ENCODE results near the gene NAP1L5. TPM values are rescaled to one million over a fixed set of nuclear protein-coding genes. Genes with fewer than 3 reads are reported as not detected.

NAP1L5 gene
- total and polyA plus RNA-seq, 2 donors (not counting 1 experiment from before 2014, with no cell fraction given): 8.9 to 14.1 TPM

DNA sequence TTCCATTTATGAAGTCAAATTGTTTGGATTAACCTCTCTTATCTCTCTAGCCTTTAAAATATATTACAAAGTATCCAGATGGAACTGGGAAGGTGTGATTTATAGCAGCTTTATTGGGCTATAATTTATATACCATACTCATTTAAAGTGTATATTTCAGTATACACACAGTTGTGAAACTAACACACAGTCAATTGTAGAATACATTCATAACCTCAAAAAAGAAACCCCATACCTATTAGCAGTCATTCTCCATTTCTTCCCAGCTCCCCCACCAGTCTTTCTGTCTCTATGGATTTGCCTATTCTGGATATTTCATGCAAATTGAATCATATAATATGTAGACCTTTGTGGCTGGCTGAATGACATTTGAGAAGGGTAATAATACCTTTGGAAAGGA lies 7.6 kb upstream of the NAP1L5 start:
- Histone ChIP-seq H2AFZ (ENCODE audit: low read length) (no peak overlapping the region), H3K4me1 (ENCODE audit: control insufficient read depth, extremely low read depth, insufficient read depth, low read length) (peaks cover 10% of the 10 kb centered on the region), H3K4me2 (ENCODE audit: extremely low read depth, insufficient read depth, low read length) (no peak overlapping the region), H3K9ac (ENCODE audit: insufficient read depth, low read length) (no peak overlapping the region), H3K79me2 (ENCODE audit: control insufficient read depth, insufficient read depth, low read length) (no peaks in the 10 kb centered on the region), H3K9me3 (ENCODE audit: control insufficient read depth, insufficient read depth, low read depth, low read length) (no peaks in the 10 kb centered on the region), H3K36me3 (ENCODE audit: control insufficient read depth, insufficient read depth, low read length) (no peaks in the 10 kb centered on the region), H4K20me1 (ENCODE audit: control insufficient read depth, extremely low read depth, insufficient read depth, low read length) (no peaks in the 10 kb centered on the region), H3K27ac (ENCODE audit: insufficient read depth, low read length) (no peak overlapping the region), H3K27me3 (ENCODE audit: control insufficient read depth, insufficient read depth, low read length) (no peaks in the 10 kb centered on the region), H3K4me3 (replicated peaks in 1 of 4; ENCODE audit: control extremely low read depth in 1 of 4, insufficient read depth in 1 of 4, low read depth in 3 of 4, low read length in 4 of 4) (no peak overlapping the region)
- DNase-seq (ENCODE audit: low read depth in 2 of 2): no peak
- TF ChIP-seq EZH2 (IDR thresholded peaks at IDR 0.05; ENCODE audit: low read length, missing control alignments): no peak
- TF ChIP-seq, protein P1, sequence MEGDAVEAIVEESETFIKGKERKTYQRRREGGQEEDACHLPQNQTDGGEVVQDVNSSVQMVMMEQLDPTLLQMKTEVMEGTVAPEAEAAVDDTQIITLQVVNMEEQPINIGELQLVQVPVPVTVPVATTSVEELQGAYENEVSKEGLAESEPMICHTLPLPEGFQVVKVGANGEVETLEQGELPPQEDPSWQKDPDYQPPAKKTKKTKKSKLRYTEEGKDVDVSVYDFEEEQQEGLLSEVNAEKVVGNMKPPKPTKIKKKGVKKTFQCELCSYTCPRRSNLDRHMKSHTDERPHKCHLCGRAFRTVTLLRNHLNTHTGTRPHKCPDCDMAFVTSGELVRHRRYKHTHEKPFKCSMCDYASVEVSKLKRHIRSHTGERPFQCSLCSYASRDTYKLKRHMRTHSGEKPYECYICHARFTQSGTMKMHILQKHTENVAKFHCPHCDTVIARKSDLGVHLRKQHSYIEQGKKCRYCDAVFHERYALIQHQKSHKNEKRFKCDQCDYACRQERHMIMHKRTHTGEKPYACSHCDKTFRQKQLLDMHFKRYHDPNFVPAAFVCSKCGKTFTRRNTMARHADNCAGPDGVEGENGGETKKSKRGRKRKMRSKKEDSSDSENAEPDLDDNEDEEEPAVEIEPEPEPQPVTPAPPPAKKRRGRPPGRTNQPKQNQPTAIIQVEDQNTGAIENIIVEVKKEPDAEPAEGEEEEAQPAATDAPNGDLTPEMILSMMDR (conservative IDR thresholded peaks at IDR 0.05 in 1 of 2, IDR thresholded peaks at IDR 0.05 in 1 of 2; ENCODE audit: low read depth in 1 of 2, low read length in 2 of 2): no peak

DNA sequence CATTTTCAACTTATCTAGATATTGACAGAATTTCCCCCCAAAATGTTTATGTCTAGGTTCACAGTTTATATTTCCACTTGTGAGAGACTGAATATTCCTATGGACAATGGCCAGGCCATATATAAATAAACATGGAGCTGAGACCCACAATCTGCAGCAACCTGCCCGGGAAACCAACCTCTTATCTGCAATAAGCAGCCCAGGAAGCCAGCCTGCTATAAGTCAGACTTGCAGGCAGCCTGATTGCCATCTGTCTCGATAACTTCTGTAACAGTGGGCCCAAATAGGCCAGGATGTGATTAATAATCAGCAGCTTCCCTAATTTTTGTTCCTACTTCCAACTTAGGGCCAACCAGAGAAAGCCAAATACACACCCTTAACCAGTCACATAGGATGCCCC lies 5.2 kb upstream of the NAP1L5 start:
- Histone ChIP-seq H3K9ac (ENCODE audit: insufficient read depth, low read length) (no peak overlapping the region), H3K9me3 (ENCODE audit: control insufficient read depth, insufficient read depth, low read depth, low read length) (no peaks in the 10 kb centered on the region), H2AFZ (ENCODE audit: low read length) (no peak overlapping the region), H3K36me3 (ENCODE audit: control insufficient read depth, insufficient read depth, low read length) (no peaks in the 10 kb centered on the region), H3K4me1 (ENCODE audit: control insufficient read depth, extremely low read depth, insufficient read depth, low read length) (peaks cover 10% of the 10 kb centered on the region), H4K20me1 (ENCODE audit: control insufficient read depth, extremely low read depth, insufficient read depth, low read length) (no peaks in the 10 kb centered on the region), H3K27me3 (ENCODE audit: control insufficient read depth, insufficient read depth, low read length) (no peaks in the 10 kb centered on the region), H3K4me2 (ENCODE audit: extremely low read depth, insufficient read depth, low read length) (no peak overlapping the region), H3K79me2 (ENCODE audit: control insufficient read depth, insufficient read depth, low read length) (no peaks in the 10 kb centered on the region), H3K4me3 (replicated peaks in 1 of 4; ENCODE audit: control extremely low read depth in 1 of 4, insufficient read depth in 1 of 4, low read depth in 3 of 4, low read length in 4 of 4) (no peak overlapping the region), H3K27ac (ENCODE audit: insufficient read depth, low read length) (no peak overlapping the region)
- DNase-seq (ENCODE audit: low read depth in 2 of 2): no peak
- no peak for TF ChIP-seq EZH2 (IDR thresholded peaks at IDR 0.05; ENCODE audit: low read length, missing control alignments)
- TF ChIP-seq, protein P1 (conservative IDR thresholded peaks at IDR 0.05 in 1 of 2, IDR thresholded peaks at IDR 0.05 in 1 of 2; ENCODE audit: low read depth in 1 of 2, low read length in 2 of 2): no peak

DNA sequence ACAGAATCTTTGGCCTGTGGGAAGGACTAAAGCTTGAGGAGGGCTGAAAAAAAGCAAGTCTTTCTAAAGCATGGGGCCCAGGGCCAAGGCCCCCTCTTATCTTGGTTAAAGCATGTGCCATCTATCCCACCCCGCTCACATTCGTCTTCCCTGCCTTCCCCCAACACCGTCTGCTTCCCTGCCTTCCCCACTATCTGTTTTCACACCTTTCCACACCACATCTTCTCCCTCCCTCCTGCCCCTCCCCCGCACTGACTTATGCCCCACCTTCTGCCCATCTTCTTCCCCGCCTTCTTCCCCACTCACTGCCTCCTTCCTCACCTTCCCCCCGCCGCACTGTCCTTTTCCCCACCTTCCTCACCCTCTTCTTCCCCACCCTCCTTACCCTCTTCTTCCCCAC lies 890 bp upstream of the NAP1L5 start:
- Histone ChIP-seq H3K4me2 (ENCODE audit: extremely low read depth, insufficient read depth, low read length) (no peak overlapping the region), H3K4me3 (replicated peaks in 1 of 4; ENCODE audit: control extremely low read depth in 1 of 4, insufficient read depth in 1 of 4, low read depth in 3 of 4, low read length in 4 of 4) (no peak overlapping the region), H3K27ac (ENCODE audit: insufficient read depth, low read length) (no peak overlapping the region), H4K20me1 (ENCODE audit: control insufficient read depth, extremely low read depth, insufficient read depth, low read length) (no peaks in the 10 kb centered on the region), H3K9me3 (ENCODE audit: control insufficient read depth, insufficient read depth, low read depth, low read length) (no peaks in the 10 kb centered on the region), H3K27me3 (ENCODE audit: control insufficient read depth, insufficient read depth, low read length) (no peaks in the 10 kb centered on the region), H3K9ac (ENCODE audit: insufficient read depth, low read length) (no peak overlapping the region), H3K4me1 (ENCODE audit: control insufficient read depth, extremely low read depth, insufficient read depth, low read length) (no peaks in the 10 kb centered on the region), H3K79me2 (ENCODE audit: control insufficient read depth, insufficient read depth, low read length) (no peaks in the 10 kb centered on the region), H3K36me3 (ENCODE audit: control insufficient read depth, insufficient read depth, low read length) (no peaks in the 10 kb centered on the region), H2AFZ (ENCODE audit: low read length) (no peak overlapping the region)
- TF ChIP-seq, protein P1 (conservative IDR thresholded peaks at IDR 0.05 in 1 of 2, IDR thresholded peaks at IDR 0.05 in 1 of 2; ENCODE audit: low read depth in 1 of 2, low read length in 2 of 2): no peak
- TF ChIP-seq EZH2 (IDR thresholded peaks at IDR 0.05; ENCODE audit: low read length, missing control alignments): no peak
- no peak for DNase-seq (ENCODE audit: low read depth in 2 of 2)

All from fibroblast of lung (primary cell).